GM19468 (cell line): Measurements from ENCODE around the gene ZNF366.
A peak's percentile ranks its signal among the peaks of the same experiment; 100 is the strongest.

ENCODE experiments used
- ATAC-seq: cut with Tn5 transposase; IDR thresholded peaks from one replicate; pipeline ENCODE4 v1.9.1; 2021; ENCODE audit warnings: mild to moderate bottlenecking, moderate library complexity, moderate number of reproducible peaks; ENCODE audit not compliant: unreplicated experiment; ENCODE audit errors: extremely low read depth

Gene ZNF366

DNA sequence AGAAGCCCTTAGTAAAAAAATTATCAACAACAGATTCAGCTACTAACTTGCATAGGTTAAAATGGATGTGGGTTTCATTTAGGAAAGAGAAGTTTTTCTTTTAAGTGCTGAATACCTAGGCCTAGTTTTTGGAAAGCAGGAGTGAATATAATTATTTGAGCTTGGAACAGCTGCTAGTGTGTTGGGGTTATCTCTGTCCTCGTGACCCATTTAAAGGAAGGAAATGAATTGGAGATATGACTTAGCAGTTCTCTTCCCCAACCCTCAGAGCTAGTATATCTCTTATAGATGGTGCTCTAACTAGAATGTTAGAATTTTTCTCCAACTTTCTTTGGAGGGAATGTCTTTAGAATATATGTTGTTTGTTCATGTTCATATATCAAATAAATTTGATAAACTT is 38.6 kb downstream of the ZNF366 start:
- no peak for ATAC-seq

DNA sequence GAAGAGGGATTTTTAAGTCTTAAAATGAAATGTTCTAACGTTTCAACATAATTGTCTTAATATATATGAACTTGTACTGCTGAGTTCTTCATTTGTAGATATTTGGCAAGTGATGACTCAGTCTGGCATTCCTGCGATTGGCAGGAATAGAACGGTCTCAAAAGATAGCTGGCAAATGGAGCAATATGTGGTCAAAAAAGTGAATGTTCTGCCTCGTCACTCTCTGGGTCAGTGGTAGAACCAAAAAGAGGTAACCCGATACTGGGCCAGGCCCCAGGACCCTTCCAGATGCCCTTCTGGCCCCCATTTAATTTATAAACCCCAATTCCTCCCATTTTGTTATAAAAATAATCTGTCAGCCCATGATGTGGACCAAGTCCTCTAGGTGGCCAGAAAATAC is 39.2 kb downstream of the ZNF366 start:
- no peak for ATAC-seq

DNA sequence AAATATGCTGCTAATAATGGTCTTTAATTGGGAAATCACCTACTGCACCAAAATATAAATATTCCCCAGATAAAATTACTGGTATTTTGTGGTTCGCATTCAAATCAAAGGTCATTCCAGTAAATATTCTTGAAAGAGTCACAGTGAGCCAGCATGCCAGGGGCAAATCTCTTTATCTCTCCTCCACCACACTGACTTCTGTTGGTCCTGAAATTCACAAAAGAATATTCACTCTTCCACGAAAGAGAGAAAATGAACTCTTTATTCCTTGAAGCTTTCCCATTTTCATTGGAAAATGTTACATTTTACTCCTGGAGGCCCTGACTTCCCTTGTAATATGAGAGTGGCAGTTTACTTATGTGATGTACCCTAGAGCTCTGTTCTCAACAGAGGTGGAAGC is 39.7 kb downstream of the ZNF366 start:
- ATAC-seq: no peak

DNA sequence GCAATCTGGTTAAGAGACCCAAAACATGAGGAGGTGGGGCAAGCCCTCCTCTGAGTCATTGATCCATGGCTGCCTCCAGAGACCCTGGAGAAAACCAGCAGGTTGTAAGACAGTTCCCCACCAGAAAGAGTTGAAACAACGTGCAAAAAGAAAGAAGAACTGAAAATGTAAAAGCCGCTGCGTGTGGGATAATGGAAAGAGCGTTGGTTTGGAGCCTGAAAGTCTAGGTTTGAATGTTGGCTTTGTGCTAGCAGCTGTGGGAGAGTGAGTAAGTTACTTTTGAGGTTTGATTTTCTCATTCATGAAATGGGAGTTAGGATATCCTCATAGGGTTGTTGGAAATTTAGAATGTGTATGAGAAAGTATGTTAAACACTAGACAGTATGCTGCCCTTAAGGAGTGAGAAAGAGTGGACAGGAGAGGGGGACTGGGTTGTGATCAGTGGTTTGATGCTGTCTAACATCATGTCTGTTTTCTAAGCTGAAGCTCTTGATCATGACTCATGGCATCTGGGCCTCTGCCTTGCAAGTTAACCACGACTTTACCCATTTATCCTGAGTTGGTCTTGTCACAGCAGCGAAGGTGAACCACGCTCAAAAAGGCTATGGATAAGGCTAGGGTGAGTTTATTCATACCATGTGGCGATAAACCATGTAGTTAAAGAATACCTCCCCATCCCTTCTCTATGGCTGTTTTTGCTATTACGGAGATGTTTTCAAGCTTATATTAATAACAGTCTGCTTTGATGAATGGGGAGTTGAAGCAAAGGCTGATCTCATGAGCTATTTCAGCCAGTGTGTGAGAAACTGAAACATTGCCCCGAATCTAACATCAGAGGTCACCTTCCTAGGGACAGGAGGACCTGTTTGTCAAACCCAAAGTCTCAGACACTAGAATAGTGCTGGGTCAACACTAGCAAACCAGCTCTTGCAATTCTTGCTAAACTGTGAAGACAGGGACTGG is 41.3 kb downstream of the ZNF366 start:
- peak; percentile 63 for ATAC-seq

DNA sequence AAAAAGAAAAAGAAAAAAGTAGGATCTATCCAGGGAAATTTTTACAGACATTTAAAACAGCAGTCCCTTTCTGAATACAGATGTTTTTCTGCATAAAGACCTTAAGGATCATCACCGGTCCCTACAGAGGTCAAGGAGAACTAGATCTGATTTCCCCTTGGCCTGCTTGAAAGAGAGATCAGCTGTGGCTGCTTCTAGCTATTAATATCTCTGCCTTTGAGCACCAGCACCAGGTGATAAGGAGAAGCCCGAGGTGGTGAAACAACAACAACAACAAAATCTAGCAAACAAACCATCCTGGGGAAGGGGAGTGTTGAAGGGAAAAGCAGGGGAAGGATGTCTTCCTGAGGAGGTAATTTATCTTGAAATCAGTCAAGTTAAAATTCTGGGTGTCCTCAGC is 42.1 kb downstream of the ZNF366 start:
- ATAC-seq: no peak

DNA sequence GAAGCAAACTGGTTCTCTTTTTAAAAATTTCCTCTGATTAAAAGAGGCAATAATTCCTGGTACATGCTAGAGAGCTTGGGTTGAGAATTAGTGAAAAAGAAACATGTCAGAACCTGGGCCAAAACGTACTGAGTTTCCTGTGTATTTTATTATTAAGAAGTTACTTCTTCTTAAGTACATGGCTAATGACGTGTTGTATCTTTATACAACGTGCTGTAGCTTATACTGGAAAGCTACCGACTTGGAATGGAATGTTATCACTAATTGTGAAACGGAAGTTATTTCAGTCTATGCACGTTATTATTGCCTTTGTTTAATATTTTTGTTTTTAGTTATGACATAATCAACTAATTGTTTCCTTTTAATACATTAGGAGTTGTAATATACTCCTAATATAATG is 43.1 kb downstream of the ZNF366 start:
- ATAC-seq: no peak

DNA sequence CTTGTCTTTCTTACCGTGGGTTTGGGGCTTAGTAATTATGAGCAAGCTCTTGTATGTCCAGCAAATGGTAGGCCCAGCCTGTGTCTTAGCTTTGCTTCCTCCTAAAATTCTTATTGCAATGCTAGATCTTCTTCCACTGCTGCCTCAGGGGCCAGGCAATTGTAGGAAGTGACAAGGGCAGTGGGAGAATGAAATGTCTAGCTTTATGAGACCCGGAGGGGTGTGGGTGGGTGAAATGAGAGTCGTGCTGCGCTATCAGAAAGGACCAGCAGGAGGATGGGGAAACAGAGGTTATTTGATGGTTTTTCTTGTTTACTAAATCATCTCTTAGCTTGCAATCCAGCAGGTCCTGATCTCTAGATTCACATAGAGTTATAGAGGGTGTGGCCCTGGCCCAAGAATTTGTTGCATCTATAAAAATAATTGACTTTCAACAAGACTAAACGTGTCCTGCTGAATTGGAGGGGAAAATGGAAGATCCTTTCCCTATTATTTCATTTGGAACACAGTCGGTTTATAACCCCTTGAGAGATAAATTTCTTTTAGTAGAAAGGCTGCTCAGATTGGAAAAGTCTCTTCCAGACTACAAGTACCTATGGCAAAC is 43.7 kb downstream of the ZNF366 start:
- ATAC-seq: no peak

DNA sequence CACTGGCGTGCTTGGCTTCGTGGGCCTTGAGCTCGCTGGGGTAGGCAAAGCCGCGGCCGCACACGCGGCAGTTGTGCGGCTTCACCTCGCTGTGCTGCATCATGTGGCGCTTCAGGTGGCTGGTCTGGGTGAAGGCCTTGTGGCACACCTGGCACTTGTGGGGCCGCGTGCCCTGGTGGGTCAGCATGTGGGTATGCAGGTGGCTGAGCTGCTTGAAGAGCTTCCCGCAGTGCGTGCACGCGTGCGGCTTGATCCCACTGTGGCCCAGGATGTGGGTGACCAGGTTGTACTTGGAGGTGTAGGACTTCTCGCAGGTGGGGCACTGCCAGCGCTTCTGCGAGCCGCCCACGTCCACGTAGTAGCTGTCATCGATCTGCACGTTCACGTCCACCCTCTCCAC is 46.8 kb downstream of the ZNF366 start:
- ATAC-seq: no peak

DNA sequence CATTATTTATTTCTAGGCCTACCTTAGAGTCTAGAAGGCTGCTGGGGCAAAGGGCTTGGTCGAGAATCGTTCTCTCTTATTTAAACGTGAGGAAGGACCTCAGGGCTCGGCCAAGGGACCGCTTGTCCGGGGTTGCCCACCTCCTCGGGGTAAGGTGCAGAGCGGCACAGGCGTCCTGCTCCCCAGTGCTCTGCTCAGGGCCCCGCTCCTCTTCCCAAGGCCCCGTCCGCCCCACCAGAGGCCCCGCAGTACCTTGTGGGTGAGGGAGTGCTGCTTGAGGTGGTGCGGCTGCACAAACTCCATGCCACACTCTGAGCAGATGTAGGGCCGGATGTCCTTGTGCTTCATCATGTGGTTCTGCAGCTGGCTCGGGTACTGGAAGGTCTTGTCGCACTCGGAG is 47.3 kb downstream of the ZNF366 start:
- ATAC-seq: no peak

DNA sequence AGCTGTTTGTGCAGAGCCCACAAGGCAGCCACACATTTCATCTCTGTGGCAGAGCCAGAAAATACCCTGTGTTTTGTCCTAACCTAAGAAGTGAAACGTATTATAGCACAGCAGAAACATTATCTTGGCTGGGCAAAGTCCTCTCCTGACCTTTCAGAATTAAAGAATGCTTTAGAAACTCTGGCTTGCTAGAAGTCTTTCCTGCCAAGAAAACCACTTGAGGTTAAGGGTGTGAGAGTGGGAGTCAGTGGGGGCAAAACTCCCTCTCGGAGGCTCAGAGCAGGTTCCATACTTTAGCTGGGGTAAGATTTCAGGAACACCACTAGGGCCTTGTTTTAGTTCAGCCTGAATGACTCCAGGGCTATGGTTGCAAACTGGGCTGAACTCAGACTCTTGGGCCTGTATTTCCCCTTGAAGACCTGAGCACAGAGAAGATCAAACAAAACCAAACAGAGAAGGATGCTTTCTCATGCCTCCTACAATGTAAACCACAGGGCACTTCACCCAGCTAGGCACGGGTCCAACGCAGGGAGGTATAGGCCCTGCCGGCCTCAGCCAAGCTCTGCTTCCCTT is 48.0 kb downstream of the ZNF366 start:
- ATAC-seq: no peak

DNA sequence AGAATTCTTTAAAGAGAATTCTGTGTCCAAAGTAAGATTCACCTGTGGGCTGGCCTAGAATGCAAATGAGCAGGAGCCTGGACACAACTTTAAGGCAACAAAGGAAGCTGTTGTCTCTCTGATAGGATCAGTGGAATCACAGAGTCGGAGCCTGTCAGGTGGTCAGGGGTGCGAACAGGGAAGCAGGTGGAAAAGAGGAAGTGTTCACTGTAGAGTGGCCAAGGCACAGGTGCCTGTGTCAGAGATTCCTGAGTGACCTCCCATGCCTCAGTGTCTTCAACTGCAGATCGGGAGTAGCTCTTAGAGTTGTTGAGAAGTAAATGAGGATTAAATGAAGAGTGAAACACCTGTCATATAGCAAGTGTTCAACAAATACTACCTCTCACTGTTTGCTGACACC is 48.8 kb downstream of the ZNF366 start:
- ATAC-seq: no peak

DNA sequence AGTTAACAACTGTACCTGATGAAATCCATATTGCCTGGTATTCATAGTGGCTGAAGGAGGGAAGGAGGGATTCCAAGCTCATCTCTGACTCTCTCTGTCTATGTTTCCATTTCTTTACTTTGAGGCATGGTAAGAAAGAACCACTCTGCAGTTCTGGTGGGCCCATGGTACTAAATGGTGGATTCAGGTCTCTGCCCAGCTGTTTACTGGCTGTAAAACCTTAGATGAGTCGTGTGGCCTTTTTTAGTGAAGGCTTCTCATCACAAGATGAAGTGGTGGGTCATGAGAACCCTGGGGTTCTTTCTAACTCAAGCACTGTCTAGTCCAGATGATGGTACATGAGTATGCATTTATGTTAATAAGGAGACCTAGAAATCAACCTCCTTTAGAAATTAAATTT is 49.7 kb downstream of the ZNF366 start:
- ATAC-seq: no peak

DNA sequence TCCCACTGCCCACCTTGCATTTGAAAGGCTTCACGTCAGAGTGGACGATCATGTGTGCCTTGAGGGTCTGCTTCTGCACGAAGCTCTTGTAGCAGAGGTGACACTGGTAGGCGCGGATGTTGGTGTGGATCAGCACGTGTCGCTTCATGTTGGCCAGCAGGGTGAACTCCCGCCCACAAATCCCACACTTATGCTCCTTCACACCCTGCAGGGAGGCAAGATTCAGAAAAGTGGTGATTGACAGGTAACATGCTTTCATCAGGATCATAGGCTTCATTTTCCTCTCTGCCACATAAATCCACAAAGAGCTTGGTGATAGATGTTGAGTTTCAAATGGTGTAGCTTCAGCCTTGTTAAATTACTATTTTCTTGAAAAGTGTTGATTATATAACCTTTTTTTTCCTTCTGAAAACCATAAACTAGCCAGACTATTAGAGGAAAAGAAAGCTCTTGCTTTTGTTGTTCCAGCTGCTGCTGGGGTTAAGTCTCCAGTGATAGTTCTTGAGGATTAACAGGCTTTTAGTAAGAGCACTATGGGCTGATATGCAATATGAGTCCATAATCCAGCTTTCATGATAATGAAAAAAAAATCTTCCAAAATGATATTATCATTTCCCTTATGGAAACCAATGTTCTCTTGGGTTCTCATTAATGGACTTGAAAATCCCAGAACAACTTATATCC is 50.7 kb downstream of the ZNF366 start:
- no peak for ATAC-seq

DNA sequence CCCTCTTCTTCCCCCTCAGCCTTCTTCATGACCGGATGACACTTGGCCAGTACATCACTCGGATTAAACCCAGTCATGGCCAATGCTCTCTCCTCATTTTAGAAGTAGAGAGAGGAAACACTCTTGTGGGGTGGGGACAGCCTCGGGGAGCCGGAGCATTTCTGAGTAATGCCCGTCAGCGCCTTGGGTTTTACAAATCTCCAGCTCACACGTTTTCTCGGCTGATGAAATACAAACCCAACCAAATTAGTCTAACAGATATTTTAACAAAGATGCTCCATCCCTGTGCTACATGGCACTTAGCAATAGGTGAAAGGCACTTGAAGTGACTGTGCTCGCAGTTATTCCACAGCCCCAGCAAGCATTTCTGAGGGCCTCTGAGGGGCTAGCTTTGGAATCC is 51.7 kb downstream of the ZNF366 start:
- ATAC-seq: no peak

DNA sequence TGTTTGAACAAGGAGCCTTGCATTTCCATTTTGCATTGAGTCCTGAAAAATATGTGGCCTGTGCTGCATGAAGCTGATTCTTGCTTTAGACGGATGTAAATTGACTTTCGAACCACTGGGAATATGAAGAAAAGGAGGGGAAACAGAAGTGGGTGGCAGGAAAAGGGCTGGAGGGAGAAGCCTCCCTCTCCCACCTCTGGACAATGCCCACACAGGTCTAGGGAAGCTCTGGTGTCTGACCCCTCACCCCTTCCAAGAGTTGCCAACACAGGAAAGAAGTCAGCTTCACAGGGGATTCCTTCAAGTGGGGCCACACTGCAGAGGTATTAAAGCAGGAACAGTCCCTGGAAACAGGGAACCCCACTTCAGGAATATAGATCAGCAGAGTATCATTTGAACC is 52.2 kb downstream of the ZNF366 start:
- ATAC-seq: no peak

DNA sequence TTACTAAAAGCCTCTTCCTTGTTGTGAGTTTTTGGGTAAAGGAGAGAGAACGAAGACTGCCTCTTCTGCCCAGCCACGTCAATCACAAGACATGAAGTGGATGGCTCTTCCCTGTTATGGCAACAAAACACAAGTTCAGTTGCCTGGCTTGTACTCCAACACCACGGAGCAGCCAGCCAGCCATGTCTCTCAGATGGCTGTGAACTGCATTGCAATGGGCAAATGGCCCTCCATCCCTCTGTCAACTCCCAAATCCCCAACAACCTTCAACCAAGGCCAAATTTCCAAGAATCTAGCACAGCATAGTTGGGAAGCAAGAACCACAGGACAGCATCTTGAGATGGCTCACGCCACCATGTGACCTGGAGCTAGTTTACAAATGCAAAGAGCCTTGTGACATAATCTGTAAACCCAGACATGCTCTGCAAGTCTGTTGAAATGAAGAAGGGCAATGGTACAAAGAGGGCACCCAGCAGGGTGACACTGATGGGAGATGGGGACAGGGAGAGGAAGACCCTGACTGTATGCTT is 53.9 kb downstream of the ZNF366 start:
- ATAC-seq: no peak

DNA sequence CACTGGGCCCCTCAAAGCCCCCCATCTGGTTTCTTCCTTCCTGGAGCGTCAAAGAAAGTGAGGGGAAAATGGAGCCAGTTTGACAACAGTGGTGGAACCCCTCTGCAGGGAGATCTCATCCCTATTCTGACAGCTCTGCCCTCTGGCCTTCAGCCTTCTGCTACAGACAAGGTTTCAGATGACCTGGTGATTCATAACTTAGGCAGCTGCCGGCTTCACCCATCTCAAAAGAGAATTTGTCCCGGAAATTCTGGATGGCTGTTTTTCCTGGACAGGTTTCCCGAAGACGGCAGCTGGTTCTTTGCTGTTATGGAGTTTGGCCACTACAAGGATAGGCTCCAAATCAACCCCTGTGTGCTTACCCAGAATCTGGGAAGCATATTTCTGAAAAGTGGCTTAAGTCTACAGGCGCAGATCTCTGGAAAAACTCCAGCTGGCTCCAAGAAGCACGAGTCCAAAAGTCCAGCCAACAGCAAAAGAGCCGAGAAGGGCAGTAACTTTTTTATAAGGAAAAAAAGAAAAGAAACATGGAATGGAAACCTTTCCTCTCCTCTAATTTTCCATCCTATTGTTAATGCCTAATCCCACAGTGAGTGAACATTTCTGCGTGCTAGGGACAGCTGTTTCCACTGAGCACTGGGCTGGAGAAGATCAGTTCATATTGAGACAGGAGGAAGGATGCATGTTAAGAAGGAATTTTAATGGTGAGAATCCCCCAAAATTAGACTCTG is 54.5 kb downstream of the ZNF366 start:
- no peak for ATAC-seq

DNA sequence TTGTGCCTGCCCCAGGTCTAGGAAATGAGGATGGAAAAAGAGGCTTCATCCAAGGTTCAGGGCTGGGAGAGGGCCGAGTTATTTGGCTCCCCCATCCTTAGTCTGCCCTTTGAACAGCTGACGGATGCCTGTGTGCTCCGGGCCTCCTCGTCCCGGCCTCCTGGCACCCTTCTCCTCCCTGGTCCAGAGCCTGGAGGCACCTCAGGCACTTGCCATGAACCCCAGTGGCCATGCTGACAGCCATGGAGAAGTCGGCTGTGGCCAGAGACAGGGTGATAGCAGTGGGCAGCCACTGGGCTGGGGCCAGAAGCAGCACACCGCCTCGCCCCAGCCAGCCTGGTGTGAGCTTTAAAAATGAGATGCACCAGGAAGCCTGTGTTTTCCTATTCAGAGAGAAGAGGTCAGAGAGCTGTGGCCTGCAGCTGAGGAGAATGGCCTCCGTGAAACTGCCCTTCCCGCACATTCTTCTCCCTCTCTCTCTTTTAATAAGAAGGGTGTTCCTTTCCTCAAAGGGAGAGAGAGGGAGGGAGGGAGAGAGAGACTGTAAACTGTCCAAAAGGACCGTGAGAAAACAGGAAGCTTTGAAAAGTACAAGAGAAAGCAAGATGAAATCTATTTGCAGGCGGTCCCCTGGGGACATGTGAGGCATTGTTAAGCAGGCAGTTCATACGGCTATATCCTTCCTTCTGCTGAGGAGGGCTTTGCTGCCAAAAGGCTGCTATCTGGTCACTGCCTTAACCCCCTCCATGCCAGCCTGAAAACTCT is 55.3 kb downstream of the ZNF366 start:
- ATAC-seq: no peak

DNA sequence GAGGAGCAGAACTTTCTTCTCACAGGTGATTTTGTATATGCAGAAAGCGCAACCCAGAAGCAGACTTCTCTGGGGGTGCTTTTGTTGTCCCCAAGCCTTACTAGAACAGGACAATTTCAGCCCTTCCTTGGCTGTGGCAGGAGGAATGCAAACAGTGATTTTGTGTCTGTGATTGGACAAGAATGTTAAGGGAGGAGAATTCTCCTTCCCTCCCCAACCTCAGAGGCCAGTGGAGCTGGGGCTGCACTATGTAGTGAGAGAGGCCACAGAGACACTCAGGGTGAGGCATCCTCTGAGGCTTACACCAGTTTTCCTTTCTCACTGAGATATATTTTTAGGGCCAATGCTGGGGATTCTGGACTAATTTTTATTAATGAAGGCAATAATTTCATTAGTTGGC is 58.8 kb downstream of the ZNF366 start:
- ATAC-seq: no peak
